GM11168 (cell line): ENCODE measurements around the gene HGS.

Experiments
- in situ Hi-C: fragments of 300-500 bp; cut with MboI; formaldehyde crosslinking; loops from one replicate; pipeline ENCODE4 v1.12.0; 2022; ENCODE audit warnings: low sequenced_read_pairs; ENCODE audit not compliant: unreplicated experiment

The HGS gene

GRCh38 chr17:81683584-81684441 is at the start of gene HGS, which contains the start of gene ARL16:
Gene HGS (plus strand): TSS chr17:81684011. CDS start chr17:81684067, 56 bp downstream.
Gene ARL16 (minus strand): TSS chr17:81683797. CDS start chr17:81683753, 44 bp downstream.
- in situ Hi-C loops: no loop called here

DNA sequence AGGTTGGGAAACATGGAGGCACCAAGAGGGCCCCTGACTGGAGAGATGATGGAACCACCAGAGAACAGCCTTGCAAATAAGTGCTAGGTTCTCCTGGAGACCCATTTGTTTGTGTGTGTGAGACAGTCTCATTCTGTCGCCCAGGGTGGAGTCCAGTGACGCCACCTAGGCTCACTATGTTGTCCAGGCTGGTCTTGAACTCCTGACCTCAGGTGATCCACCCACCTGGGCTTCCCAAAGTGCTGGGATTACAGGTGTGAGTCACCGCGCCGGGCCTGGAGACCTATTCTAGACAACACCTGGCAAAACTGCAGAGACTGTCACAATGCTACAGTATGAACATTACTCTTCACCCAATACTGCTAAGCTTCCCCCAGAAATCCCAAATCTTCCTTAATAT is 48.4 kb upstream of the HGS start:
- in situ Hi-C loops: no loop called here

DNA sequence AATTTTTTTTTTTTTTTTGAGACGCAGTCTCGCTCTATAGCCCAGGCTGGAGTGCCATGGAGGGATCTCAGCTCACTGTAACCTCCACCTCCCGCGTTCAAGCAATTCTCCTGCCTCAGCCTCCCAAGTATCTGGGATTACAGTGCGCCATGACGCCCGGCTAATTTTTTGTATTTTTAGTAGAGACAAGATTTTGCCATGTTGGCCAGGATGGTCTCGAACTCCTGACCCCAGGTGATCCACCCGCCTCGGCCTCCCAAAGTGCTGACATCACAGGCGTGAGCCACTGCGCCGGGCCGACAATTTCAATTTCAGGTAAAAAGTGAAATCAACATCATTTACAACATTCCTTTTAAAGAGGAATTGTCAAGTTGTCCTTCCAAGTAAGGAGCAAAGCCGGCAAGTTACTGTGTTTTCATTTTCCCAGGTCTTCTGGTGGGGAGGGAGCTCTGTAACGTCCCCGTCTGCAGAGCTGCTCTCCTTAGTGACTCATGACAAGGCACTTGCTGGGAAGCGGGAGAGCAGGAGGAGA is 47.8 kb upstream of the HGS start:
- in situ Hi-C loops: no loop called here

GRCh38 chr17:81636505-81637288 is 47.1 kb upstream of the HGS start, which contains the start of the genes NPLOC4 and TSPAN10:
Gene NPLOC4 (minus strand): TSS chr17:81637112. CDS start chr17:81636930, 182 bp downstream.
Gene TSPAN10 (plus strand): TSS chr17:81637196. CDS start chr17:81642413, 5,217 bp downstream.
- in situ Hi-C loops: no loop called here

- in situ Hi-C loops: no loop called here
Observed at GRCh38 chr17:81638683-81639082, 45.1 kb upstream of the HGS start.

GRCh38 chr17:81640011-81640410 is 43.8 kb upstream of the HGS start:
- in situ Hi-C loops: no loop called here

DNA sequence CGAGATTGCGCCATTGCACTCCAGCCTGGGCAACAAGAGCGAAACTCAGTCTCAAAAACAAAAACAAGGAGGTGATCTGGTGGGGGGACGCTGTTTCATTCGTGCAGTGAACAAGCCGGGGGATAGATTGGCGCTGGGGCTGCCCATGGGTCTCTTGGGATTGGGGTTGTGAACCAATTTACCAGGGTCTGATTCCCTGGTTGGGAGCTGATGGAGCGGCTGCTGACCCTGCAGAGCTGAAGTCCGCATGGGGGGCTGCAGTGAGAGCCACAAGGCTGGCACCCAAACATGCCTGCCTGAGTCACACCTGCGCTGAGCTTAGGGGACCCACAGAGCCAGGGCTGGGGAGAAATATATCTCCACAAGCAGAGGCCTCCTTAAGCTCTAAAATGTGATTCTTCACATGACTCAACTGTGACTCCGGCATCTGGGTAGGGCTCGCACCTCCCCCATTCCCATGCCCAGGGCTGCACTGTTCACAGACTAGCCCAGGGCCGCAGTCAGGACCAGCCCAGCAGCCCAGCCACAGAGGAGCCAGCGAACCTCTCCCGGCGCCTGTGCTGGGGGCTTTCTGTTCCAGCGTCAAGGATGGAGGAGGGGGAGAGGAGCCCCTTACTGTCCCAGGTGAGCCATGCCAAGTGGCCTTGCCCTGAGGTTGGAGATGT is 41.9 kb upstream of the HGS start:
- in situ Hi-C loops: no loop called here

DNA sequence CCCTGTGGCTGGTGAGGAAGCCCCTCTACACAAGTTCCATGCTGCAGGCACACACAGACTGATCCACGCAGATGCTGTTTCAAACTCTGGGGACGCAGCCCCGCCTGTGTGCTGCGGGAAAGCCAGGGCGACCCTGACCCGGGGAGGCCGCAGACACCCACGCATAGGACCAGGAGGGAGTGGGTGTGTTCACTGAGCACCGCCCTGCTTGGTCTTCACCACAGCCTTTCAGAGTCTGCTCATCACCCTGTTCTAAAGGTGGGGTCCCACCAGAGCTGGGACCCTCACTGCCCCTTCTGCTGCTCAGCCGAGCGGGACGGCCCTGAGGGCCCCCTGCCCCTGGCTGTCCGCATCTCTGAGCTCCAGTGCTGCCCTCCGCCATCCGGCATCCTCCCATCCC is 39.3 kb upstream of the HGS start:
- in situ Hi-C loops: no loop called here

DNA sequence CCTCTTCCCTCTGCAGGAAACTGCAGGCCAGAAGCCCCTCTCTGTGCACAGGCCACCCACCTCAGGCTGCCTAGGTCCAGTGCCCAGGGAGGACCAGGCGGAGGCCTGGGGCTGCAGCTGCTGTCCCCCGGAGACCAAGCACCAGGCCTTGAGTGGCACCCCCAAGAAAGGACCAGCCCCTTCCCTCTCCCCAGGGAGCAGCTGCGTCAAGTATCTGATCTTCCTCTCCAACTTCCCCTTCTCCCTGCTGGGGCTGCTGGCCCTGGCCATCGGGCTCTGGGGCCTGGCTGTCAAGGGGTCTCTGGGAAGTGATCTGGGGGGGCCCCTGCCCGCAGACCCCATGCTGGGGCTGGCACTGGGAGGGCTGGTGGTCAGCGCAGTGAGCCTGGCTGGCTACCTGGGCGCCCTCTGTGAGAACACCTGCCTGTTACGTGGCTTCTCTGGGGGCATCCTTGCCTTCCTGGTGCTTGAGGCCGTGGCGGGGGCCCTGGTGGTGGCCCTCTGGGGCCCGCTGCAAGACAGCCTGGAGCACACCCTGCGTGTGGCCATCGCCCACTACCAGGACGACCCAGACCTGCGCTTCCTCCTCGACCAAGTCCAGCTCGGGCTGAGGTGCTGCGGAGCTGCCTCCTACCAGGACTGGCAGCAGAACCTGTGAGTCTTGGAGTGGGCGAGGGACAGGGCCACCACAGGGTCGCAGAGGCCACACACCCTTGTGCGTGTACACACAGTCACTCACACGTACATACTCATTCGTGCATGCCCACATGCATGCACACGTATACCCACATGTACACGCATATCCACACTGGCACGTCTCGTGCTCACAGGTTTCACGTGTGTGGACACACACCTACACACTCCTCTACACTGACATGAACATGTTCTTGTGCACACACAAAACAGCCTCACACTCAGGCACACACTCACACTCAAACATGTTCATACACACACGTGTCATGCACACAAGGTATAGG is 38.5 kb upstream of the HGS start:
- in situ Hi-C loops: no loop called here

GRCh38 chr17:81646869-81647600 is 36.8 kb upstream of the HGS start:
- in situ Hi-C loops: no loop called here

DNA sequence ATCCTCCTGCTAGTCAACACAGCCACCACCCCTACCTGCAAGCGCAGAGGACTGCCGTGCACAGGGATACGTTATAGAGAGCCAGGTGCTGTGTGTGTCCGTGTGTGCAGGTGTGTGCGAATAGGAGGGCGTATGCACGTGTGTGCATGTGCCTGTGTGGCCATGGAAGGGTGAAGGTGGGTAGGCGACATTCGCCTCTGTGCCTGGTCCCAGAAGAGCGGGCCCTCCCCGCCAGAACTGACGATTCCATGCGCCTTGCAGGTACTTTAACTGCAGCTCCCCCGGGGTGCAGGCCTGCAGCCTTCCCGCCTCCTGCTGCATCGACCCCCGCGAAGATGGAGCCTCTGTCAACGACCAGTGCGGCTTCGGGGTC is 36.2 kb upstream of the HGS start:
- in situ Hi-C loops: no loop called here

DNA sequence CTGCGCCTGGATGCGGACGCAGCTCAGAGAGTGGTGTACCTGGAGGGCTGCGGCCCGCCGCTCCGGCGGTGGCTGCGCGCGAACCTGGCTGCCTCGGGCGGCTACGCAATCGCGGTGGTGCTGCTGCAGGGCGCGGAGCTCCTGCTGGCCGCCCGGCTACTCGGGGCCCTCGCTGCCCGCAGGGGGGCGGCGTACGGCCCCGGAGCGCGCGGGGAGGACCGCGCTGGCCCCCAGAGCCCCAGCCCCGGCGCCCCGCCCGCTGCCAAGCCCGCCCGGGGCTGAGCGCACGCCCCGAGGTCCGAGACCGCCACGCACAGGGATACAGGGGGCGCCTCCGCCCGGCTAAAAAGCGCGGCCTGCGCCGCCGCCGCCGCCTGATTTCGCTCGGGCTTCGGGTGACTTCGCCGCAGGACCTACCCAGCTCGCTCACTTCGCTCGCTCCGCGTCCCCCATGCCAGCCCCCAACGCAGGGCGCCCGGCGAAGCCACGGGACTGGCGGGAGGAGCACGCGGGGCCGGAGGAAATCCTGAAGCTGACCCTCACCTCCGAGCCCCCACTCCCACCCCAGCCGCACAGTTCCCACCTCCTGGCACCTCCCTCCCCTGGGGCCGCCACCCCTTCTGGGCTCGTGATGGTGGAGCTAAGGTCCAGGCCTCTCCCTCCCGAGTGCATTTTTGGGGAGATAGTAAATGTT is 35.7 kb upstream of the HGS start:
- in situ Hi-C loops: no loop called here

GRCh38 chr17:81648707-81649085 is 35.1 kb upstream of the HGS start:
- in situ Hi-C loops: no loop called here

DNA sequence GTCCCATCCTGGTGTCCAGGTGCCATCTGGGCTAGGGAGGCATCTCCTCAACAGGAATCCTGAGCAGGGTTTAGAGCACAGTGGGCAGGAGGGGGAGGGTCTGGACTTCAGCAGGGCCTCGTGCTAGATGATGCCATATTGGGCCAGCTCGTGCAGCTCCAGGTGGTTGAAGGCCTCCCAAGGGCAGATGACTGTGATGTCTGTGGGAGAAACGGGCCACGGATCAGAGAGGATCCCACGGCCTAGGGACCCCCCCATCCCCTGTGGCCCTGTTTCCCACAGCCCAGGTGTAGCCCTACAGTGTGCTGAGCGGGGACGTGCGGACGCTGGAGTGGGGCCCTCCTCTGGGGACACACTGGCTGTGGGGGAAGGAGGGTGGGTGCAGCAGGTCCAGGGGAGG is 32.9 kb upstream of the HGS start:
- in situ Hi-C loops: no loop called here

GRCh38 chr17:81651692-81652091 is 32.1 kb upstream of the HGS start:
- in situ Hi-C loops: no loop called here

DNA sequence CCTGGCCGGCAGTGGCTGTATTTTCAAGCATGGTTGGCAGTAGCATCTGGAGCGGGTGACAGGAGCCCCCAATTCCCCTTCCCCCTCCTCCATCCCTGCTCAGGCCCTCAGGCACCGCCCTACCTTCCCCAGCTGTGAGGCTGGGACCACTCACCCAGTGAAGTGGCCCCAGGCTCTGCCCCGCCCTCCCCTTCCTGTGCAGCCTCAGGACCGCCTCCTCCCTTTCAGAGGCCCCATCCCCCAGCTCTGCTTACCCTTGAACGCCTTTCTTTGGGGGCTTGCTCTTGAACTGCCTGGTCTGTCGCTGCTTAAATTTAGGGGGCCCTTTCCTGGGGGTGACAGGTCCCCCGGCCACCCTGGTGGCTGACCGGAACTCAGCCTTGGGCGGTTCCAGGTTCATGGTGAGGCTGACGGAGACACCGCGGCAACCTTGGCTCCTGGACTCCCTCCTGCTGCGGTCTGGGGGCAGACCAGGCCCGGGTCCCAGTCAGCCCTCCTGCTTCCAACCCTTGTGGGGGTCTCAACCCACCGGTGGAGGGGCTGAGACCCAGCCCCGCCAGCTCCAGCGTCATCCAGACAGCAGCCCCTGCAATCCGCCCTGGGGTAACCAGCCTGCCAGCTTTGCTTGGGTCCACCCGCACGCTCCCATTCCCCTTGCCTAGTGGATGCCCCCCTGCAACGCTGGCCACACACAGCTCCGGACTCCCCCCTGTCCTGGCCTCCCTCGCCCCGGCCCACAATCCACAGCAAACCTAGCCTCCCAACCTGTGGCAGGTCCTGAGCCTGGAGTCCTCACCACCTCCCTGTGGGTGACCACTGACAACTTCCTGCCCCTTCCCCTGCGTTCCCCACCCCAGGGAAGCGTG is 30.7 kb upstream of the HGS start:
- in situ Hi-C loops: no loop called here
